GM18511 (cell line): ENCODE measurements around the gene MACROD1.

Experiments
- ATAC-seq: cut with Tn5 transposase; IDR thresholded peaks from one replicate; pipeline ENCODE4 v1.9.1; 2021; ENCODE audit warnings: mild to moderate bottlenecking, moderate library complexity; ENCODE audit not compliant: unreplicated experiment

Gene MACROD1

GRCh38 chr11:64093233-64094039 is 72.5 kb downstream of the MACROD1 start:
- no peak for ATAC-seq

- no peak for ATAC-seq
Observed at GRCh38 chr11:64092761-64093136, 73.2 kb downstream of the MACROD1 start.

DNA sequence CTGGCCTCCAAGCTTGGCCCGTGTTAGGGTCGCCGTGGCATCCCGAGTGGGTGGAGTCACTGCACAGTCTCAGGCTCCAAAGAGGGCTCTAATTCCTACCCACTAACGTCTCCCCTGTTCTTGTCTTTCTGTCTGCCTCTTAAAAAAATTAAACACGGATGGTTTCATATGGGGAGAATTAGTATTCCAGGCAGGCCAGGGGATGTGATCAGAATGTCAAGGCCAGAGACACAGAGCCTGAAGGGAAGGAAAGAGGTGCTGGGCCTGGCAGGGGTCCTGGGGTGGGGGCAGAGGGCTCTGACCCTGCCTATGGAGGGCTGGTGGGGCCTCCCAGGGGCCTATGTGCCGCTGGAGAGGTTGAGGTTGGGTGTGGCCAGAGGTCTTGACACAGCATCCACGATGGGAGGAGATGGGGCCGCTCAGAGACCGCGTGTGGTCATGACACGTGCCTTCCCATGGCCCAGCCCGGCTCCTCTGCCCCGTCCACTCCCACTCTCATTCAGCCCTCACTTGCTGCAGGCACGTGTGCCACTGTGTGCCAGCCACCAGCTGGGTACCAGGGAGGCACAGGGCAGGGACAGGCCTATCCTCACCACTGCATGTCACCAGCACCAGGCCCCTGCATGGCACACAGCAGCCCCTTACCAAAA is 73.7 kb downstream of the MACROD1 start:
- ATAC-seq: no peak

DNA sequence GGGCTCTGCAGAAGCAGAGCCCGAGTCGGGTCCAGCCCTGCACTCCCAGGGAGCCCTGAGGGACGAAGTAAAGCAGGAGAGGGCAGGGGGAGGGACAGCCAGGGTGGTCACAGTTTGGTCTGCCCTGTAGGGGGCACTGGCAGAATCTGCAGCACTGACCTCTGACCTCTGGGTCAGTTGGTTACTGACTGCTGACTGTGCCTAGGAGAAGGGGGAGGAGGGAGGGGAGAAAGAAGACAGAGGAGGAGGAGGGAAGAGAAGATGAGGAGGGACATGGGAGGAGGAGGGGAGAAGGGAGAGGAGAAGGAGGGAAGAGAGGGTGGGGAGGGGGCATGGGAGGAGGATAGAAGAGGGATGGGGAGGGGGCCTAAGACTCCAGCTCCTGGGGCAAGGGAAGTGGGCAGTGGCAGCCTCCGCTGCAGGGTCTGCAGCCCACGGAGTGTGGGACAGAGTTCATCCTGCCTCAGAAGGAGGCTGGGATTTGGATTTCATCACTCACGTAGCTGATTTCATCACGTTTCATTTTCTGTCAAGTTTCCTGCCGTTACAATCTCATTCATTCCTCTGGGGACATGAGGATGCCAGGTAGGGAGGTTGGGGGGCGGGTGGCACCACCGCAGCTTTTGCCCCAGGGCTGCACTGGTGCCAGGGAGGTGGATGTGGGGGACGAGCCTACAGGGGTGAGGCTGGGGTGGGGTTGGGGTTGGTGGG is 75.0 kb downstream of the MACROD1 start:
- ATAC-seq: no peak

DNA sequence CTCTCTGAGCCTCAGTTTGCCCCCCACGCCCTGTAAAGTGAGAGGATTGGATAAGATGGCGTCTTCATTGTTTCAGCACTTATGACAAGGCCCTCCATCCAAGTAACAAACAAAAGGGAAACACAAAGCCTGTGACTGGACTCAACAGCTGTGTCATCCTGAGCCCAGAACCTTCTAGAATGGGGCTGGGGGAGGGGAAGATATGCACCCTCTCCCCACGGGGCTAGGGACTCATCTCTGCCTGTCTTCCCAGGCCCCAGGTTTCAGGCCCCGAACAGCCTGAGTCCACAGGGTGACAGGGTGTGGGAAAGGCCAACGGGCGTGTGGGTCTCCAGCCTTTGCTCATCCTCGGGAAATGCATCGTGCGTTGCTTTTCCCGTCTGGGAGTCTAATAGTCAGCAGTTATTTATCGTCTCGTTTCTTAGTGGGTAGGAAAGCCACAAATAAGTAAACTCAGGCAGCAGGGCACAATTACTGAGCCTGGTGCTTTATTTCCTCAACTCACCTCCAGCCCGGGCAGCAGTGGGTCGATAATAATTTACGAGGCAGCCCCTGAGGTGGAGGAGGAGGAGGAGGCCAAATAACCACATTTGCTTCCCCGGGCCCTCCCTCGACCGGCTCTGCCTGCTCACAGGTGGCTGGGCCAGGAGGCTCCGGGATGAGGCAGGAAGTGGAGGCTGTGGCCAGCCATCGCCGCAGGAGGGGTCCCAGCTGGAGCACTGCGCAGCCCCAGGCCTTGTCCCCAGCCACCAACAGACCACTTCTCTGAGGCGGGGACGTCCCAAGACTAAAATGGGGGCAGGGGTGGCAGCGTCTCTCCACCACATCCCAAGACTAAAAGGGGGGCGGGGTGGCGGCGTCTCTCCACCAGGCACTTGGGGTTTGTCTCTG is 75.8 kb downstream of the MACROD1 start:
- no peak for ATAC-seq

DNA sequence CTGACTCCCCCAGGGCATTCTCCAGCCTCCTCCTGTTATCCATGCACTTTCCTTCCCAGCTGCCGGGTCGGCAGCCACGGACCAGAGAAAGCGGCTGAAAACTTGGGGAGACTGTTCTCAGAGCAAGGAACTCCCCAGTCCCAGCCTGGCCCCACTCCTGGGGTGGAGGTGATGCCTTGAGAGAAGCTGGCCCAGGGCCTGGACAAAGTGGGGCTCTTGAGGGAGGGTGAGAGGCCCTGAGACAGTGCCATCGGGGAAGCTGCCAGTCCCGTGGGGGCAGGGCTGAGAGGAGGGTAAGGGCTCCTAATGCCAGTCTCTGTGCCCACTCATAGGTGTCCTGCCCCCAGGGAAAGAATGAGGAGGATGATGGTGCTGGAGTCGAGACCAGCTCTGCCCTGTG is 76.4 kb downstream of the MACROD1 start:
- no peak for ATAC-seq

DNA sequence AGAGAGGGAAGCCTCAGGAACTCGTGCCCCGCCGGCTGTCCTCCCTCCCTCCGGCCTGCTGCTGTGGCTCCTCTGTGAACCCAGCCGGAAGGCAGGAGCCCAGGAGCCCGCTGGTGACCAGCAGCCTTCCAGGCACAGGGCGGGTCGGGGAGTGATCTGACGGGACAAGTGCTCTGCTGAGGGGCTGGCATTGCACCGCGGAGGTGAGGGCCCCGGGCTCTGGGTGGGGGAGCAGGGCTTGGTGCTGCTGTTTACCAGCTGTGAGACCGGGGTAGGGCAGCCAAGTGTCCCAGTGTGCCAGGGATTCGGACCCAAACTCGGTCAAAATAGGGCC is 76.9 kb downstream of the MACROD1 start:
- no peak for ATAC-seq

DNA sequence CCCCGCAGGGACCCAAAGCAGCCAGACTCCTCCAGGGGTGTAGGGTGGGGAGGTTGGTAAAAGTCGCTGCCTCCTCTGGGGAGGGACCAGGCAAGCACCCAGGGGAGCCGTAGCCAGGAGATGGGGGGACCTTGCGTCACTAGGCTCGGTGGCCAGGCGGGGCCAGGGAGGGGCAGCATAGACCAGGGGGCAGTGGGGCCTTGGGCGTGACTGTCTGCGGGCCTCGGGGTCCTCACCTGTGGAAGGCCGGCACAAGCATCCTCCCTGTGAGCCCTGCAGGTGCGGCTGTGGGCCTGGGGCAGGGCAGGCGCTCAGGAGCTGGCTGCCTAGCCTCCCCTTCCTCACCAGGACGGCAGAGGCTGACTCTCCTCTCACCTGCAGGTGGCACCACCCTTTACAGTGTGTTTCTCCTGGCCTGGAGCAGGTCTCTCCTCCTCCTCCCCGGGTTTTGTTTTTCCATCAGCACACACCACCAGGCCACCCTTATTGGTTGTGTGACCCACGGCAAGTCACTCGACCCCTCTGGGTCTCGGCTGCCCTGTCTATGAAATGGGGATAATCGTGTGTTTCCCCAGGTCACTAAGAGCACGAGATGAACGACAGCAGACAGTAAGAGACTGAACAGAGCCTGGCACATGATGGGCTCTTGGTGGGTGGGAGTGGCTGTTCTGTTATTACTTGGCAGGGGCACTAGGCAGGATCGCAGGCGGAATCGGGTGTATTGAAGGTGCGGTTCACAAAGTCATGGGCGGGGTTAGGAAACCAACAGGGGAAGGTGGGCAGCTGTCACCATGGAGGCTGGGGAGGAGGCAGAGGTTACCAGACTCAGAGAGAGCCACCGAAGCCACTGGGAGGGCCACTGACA is 77.5 kb downstream of the MACROD1 start:
- no peak for ATAC-seq

DNA sequence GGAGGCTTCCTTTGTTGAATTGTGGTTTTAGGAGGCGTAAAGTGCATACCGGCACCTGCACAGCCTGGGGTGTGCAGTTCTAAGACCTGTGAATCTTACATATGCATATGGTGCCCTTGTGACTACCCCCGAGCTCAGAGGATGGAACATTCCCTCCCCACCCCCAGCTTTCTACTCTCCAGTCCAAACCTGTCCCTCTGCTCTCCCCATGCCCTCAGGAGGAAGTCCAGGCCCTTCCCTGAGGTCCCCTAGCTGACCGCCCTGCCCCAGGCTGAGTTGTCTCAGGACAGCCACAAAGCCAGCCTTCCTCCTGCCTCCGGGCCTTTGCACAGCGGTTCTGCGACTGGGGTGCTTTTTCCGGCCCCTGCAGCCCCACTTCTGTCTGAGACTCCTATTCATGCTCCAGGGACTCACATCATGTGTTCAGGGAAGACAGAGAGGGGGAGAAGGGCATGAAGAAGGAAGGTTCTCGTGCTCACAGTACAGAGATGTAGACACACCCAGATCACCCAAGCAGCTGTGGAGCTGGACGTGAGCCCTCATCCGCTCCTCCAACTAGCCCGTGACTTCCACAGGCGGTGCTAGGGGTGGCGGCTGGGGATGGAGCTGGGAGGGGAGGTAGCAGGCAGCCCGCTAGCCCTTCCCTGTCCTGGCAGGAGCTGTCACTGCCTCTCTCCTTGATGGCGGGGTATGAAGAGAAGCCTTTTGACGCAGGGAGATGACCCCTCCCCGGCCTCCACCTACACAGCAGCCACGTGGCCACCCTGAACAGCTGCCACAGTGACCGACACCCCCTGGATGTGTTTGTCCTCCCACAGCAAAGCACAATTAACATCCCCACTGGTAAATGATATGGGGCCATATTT is 79.4 kb downstream of the MACROD1 start:
- no peak for ATAC-seq

GRCh38 chr11:64085906-64086257 is 80.0 kb downstream of the MACROD1 start:
- no peak for ATAC-seq

- no peak for ATAC-seq
Observed at GRCh38 chr11:64084951-64085710, 80.8 kb downstream of the MACROD1 start.

DNA sequence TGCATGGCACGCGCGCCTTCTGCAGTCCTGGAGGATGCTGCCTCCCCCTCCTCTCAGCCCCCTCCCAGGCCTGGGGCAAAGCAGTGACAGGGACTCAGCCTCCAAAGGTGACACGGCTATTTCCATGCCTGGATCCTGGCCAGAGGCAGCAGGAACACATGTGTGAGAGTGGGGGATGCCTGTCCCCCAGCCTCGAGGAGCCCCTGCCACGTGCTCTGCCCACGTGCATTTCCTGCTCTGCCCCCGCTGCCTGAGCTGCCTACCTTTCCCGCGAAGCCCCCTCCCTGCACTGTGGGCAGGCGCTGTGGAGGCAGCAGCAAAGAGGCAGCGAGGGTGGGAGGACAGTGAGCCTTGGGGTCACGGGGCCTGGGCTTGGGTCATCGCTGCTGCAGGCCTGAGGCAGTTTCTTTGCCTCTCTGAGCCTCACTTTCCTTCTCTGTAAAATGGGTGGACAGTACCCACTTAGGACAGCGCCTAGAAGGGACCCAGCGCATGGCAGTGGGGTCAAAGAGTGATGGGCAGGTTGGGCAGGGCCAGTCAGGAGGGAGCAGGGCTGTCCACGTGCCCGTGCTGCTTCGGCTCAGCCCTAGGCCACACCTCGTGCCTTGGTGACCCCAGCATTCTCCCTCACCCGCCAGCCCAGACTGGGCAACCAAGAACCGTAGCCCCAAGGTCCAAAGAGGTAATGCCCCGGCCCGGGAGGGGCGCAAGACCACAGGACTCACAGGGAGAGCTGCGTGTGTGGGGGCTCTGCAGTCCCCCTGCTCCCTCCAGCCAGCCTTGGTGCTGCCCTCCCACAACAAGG is 81.6 kb downstream of the MACROD1 start:
- no peak for ATAC-seq

- ATAC-seq: no peak
Observed at GRCh38 chr11:64083398-64084080, 82.4 kb downstream of the MACROD1 start.

- no peak for ATAC-seq
Observed at GRCh38 chr11:64081745-64082442, 84.0 kb downstream of the MACROD1 start.

DNA sequence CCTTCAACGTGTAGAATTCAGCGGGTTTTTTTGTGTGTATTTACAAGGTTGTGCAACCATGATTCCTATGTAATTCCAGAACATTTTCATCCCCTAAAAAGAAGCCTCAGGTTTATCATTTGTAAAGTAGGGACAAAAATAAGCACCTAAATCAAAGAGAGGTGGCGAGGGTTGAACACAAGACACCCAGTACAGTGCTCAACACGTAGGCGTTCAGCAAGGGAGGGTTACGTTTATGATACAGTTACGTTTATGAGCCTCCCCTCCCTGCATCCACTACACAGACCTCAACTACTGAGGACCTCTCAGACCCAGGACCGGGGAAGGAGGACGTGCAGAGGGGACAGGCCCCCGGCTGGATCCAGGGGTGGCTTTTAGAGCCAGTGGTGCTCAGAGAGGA is 85.5 kb downstream of the MACROD1 start:
- ATAC-seq: no peak

DNA sequence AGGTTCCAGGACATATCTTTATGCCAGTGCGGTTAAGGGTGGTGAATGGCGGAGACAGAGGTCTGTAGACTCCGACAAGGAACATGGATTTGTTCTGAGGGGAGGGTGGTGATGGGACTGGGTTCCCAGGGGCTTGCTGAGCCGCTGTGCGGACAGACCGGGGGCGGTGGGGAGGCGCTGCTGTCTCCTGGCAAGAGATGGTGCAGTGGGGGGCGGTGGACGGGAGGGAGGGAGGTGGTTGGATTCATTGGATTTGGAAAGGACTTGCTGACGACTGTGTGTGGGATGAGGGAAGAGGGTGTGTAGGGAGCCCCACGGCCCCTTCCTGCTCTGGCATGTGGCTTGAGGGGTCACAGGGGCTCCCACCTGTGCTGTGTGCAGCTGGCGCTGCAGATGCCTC is 87.0 kb downstream of the MACROD1 start:
- ATAC-seq: no peak

- no peak for ATAC-seq
Observed at GRCh38 chr11:64078284-64078683, 87.6 kb downstream of the MACROD1 start.
